Measurements from ENCODE around the gene SHC1.

SHC1 gene

GRCh38 chr1:154971341-154971998, 923 bp upstream of the SHC1 start:
- DNase-seq = no peak

GRCh38 chr1:154969860-154970452, 591 bp downstream of the SHC1 start:
- no peak for DNase-seq

GRCh38 chr1:154969246-154969645, 1.3 kb downstream of the SHC1 start:
- no peak for DNase-seq

DNA sequence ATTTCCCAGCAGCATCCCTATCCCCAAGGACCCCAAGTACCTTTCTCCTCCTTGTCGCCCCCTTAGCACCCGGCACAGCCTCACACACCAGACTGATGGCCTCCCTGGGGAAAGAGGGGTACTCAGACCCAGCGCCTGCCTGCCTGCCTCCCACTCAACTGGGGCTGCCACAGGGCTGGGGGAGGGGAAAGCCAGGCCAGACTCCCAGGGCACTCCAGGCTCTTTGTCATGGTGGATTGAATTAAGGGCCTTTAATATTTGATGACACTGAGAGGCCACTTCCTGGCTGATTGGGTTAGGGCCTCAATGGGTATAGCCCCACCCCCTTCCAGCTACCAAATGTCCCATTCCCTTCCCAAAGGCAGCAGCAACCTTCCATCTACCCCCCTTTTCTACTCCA, 1.8 kb downstream of the SHC1 start:
- no peak for DNase-seq

DNA sequence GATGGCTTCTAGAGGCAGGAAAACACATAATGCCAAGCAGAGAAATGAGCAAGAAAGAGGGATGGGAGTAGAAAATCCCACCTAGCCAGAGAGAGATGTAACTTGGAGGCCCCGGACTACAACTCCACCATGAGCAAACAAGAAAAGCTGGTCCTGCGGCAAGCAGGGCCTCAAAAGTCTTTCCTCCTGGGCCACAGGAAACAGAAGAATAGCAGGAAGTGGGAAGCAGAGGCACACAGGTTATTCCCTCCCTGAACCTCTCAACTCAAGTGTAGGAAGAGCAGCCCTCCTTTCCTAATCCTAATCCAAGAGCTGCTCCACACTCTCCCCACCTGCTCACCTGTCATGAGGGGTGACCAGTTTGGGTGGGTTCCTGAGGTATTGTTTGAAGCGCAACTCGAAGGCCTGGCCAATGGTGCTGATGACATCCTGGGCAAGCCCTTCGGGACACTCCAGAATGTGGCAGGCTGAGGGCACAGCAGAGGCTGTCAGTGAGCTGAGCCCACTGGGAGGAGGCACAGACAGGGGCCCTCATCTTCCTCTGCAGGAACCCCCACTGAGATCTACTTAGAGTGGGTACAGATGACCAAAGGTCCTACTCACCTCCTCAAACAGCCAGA, 3.1 kb downstream of the SHC1 start:
- no peak for DNase-seq

GRCh38 chr1:154966111-154966510, 4.4 kb downstream of the SHC1 start:
- DNase-seq = no peak

DNA sequence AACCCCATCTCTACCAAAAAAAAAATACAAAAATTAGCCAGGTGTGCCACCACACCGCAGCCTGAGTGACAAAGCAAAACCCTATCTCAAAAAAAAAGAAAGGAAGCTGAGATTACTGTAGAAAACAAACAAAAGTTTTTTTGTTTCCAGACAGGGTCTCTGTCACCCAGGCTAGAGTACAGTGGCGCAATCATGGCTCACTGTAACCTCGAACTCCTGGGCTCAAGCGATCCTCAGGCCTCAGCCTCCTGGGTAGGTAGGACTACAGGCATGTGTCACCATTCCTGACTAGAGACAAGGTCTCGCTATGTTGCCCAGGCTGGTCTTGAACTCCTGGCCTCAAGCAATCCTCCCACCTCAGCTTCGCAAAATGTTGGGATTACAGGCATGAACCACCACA, 6.2 kb downstream of the SHC1 start:
- no peak for DNase-seq

- DNase-seq = no peak
Observed at GRCh38 chr1:154963643-154964042, 6.9 kb downstream of the SHC1 start.

- DNase-seq = no peak
Observed at GRCh38 chr1:154962795-154963330, 7.7 kb downstream of the SHC1 start.

DNA sequence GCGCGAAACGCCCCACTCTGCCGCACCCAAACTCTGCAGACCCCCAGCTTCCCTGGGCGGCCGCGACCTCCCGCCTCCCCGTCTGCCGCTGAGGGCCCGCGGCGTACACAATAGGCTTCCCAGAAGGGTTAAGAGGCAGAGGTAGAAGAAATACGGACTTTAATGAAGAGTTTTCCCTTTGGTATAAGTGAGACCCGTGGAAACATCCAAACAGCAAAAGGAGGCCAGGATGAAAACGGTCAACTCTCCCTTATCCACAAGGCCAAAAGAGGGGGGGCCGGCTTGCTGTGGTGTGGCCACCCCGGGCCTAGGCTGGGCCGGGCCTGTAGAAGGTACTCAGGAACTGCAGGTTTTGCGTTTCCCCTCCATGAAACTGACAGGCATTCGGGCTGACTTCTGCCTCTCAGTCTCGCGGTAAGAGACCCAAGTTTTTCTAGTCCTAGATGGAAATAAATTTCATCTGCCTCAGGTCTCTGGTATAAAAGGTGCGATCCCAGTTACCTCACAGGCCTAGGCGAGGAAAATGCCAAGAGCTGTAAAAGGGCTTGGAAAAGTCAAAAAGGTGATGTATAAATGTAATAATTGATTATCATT, 8.3 kb downstream of the SHC1 start:
- DNase-seq = peak; percentile 81

GRCh38 chr1:154961207-154962155, 9.1 kb downstream of the SHC1 start, which contains the start of gene PYGO2:
Gene PYGO2, minus strand, starts transcription at chr1:154961782. Its CDS starts 206 bp downstream, at chr1:154961576.
- peak; percentile 92 for DNase-seq

DNA sequence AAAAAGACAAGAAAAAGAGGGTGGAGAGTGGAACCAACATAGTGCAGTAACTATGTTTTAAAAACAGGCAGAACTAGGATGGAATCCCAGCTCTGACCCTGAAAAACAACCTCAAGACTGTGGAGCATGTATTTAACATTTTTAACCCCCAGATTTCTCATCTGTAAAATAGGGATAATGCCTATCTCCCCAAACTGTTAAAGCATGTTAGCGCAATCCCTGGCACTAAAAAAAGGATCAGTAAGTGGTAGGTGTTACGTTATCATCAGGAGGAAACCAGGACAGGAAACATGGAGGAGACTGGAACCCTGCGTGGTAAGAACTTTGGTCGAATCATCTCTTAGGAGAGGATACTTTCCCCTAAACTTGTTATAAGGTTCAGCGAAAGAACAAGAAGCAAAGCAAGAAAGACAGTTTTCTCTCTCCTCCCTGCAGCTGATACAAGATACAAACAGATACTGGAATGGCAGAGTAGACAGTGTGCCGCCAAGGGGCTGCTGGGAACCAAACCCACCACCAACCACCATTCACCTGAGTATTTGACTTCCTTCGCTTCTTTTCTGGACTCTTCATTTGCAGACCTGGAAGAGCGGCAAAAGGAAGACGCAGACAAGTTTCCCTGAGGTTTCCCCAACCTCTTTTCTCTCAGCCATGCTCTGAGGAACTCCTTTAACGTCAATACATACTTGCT, 10.0 kb downstream of the SHC1 start:
- peak; percentile 61 for DNase-seq

DNA sequence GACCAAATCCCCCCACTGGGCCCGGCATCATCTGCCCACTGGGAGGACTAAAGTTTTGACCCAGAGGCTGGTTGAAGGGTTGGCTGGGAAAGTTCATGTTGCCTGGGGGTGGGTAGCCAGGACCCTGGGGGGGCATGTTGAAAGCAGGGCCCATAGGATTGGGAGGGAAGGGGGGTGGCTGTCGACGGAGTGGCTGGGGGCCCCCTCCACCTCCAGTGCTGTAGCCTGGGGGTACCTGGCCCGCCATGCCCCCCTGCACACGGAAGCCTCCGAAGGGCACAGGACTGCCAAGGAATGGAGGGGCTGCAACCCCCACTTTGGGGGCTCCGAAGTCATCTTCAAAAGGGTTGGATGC, 11.1 kb downstream of the SHC1 start:
- DNase-seq = no peak

- DNase-seq = no peak
Observed at GRCh38 chr1:154958681-154959425, 11.7 kb downstream of the SHC1 start.

DNA sequence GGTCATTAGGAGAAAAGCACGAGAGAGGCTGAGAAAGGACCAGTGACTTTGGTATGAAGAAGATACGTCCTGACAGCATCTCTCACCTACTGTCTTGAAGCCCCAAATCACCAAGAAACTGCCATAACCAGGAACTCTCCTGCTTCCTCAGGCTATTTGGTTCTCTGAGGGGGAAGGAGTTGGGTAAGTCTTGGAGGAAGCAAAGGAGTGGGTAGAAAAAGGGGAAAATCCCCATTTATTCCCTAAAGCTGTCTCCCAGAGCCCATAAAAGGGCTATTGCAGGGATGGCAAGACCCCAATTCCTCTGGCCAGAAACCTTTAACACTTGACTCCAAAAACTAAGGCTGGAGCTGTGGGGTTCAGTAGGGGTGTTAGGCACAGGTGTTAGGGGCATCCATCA, 12.5 kb downstream of the SHC1 start:
- no peak for DNase-seq

DNA sequence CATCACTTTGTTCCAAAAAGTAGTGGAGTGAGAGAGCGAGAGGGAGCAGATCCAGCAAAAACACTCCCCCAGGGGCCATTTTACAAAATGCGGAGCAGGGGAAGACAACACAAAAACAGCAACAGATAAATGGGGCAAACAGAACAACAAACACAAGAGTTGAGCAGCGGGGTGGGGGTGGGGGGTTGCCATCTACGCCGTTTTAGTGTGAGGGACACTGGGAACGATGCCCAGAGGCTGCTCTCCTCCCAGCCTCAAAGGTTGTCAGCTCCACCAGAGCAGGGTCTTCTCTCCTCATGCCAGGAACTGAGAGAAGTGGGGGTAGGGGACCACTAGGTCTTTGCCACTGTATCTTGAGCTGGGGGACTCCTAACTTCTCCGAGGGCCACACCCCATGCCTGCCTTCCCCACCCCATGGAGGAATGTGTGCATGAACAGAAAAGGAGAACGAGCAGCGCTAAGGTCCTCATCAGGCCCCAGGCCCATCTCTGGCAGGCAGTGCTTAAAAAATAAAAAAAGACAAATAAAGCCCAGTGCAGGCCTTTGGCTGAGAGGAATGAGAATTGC, 13.4 kb downstream of the SHC1 start:
- DNase-seq = no peak

GRCh38 chr1:154956544-154956941, 14.0 kb downstream of the SHC1 start:
- no peak for DNase-seq

DNA sequence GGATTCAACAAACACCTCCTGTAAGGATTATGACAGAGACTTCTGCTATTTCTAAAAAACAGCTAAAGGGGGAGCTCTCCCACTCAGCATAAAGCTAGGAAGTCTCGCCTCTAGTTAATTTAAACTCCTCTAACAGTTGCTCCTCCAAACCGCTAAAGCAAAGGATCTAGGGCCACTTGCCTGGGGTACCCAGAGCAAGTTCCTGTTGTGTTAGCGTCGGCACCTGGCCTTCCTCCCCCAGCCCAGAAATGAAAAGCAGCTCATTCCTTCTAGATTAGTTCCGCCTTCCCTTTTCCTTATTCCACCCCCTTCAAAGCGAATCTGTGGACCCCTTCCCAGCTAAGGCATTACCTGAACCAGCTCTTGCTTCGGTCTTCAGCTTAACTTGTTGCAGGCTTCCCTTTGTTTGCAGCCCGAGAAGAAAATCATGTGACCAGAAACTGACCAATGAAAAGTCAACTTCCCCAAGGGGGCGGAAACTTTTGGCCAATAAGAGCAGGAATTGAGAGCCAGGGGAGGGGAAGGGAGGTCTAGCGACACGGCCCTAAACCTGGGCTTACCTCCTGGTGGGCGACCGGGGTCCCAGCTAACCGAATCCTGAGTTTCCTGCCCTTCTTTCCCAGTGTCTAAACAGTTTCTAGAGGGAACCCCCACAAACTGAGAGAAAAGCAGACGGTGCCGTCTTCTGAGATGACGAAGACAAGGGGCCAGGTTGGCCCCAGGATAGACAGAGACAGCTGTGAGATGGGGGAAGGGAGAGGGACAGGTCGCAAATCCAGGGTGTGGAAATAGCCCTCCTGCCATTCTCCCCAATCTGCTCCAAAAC, 14.6 kb downstream of the SHC1 start, which contains the start of gene PBXIP1:
Gene PBXIP1, minus strand, starts transcription at position 382 of the 826 bp plus-strand sequence. CDS start 2,378 bp downstream, outside the sequence.
- peak; percentile 97 for DNase-seq

DNA sequence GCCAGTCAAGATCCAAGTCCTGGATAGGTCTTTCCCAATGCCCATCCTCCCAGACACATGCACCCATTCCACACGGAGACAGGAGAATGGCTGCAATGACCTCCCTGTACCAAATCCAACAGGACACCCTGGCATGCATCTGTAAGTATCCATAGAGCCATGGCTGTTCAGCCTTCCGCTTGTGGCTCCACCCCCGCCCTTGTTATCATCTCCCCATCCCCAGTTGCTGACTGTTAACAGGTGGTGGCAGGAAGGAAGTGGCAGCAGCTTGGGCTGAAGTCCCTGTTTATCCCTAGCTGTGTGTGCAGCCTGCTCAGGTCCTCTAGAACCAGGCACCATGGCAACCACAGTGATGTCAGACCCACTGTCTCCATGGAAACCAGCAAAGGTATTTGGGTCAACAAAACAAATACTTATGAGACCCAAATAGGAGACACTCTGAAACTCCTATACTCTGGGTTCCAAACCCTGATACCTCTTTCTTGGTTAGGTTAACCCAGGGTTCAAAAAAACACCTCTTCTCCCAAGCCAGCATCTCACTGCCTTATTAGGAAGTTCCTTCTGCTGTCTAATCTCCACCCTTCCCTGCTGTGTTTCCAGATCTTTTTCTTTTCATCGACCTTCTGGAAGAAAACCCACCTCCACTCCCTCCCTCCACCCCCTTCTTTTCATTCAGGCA, 15.4 kb downstream of the SHC1 start:
- peak; percentile 41 for DNase-seq

All from OCI-M1 (cell line).